ENCODE measurements around the gene TDRD7. TPM values are rescaled to one million over a fixed set of nuclear protein-coding genes. Genes with fewer than 3 reads are reported as not detected.

The TDRD7 gene
- total and polyA plus RNA-seq, 2 of the 13 experiments (the other 11 are each of a cell fraction or from before 2014, with no cell fraction given), result 9.8 to 15.5 TPM

DNA sequence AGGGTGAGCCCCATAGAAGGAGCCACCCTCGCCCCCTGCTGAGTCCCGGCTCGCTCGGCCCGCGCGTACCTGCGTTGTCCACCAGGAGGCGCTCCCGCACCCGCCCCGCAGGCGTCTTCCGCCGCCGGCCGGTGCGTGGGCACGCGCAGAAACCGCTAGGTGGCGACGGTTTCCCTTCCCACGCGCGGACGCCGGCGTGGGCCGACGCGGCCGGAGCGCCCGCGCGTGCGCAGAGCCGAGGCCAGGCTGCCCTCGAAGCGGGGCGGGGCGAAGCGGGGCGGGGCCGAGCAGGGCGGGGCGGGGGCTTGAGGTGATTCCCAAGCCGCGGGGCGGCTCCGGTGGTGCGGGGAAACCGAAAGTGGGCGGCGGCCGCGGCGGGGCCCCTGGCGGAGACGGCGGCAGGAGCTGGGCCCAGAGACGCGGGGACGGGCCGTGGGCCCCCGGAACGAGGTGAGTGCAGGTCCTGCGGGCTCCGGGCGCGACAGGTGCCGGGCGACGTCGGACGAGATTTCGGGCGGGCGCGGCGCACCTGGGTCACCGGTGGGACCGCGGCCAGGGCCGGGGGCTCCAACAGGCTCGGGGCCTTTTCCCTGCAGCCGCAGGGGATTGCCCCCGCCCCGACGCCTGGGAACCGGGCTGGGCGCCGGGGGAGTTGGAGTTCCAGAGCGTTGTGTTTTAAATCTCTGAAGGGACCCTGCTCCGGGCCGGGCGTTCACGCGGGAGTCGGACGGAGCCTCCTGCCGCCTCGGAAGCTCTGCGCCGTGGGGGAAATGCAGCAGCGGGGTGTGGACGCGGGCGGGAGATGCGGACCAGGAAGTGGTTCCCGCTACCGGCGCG, at the start of gene TDRD7 (continued):
- TF ChIP-seq, protein P1, sequence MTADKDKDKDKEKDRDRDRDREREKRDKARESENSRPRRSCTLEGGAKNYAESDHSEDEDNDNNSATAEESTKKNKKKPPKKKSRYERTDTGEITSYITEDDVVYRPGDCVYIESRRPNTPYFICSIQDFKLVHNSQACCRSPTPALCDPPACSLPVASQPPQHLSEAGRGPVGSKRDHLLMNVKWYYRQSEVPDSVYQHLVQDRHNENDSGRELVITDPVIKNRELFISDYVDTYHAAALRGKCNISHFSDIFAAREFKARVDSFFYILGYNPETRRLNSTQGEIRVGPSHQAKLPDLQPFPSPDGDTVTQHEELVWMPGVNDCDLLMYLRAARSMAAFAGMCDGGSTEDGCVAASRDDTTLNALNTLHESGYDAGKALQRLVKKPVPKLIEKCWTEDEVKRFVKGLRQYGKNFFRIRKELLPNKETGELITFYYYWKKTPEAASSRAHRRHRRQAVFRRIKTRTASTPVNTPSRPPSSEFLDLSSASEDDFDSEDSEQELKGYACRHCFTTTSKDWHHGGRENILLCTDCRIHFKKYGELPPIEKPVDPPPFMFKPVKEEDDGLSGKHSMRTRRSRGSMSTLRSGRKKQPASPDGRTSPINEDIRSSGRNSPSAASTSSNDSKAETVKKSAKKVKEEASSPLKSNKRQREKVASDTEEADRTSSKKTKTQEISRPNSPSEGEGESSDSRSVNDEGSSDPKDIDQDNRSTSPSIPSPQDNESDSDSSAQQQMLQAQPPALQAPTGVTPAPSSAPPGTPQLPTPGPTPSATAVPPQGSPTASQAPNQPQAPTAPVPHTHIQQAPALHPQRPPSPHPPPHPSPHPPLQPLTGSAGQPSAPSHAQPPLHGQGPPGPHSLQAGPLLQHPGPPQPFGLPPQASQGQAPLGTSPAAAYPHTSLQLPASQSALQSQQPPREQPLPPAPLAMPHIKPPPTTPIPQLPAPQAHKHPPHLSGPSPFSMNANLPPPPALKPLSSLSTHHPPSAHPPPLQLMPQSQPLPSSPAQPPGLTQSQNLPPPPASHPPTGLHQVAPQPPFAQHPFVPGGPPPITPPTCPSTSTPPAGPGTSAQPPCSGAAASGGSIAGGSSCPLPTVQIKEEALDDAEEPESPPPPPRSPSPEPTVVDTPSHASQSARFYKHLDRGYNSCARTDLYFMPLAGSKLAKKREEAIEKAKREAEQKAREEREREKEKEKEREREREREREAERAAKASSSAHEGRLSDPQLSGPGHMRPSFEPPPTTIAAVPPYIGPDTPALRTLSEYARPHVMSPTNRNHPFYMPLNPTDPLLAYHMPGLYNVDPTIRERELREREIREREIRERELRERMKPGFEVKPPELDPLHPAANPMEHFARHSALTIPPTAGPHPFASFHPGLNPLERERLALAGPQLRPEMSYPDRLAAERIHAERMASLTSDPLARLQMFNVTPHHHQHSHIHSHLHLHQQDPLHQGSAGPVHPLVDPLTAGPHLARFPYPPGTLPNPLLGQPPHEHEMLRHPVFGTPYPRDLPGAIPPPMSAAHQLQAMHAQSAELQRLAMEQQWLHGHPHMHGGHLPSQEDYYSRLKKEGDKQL (CRISPR knock-in tag; IDR thresholded peaks at IDR 0.05; ENCODE audit: low read depth), result no peak
- TF ChIP-seq SRSF4 (IDR thresholded peaks at IDR 0.05; ENCODE audit: low read depth, low read length, poor library complexity, severe bottlenecking), result no peak
- TF ChIP-seq, protein P2, sequence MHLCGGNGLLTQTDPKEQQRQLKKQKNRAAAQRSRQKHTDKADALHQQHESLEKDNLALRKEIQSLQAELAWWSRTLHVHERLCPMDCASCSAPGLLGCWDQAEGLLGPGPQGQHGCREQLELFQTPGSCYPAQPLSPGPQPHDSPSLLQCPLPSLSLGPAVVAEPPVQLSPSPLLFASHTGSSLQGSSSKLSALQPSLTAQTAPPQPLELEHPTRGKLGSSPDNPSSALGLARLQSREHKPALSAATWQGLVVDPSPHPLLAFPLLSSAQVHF (CRISPR knock-in tag; IDR thresholded peaks at IDR 0.05), result no peak
- no peak for TF ChIP-seq HES4 (CRISPR knock-in tag; IDR thresholded peaks at IDR 0.05; ENCODE audit: borderline replicate concordance)
- TF ChIP-seq DPF2 (CRISPR knock-in tag; IDR thresholded peaks at IDR 0.05; ENCODE audit: borderline replicate concordance, low read depth), result no peak
- TF ChIP-seq SMC3 (IDR thresholded peaks at IDR 0.05; ENCODE audit: low read length), result peak; percentile 45; the same call in 1 of the 2 replicates
- TF ChIP-seq POGZ (CRISPR knock-in tag; IDR thresholded peaks at IDR 0.05), result peak; percentile 93
- TF ChIP-seq ZFP62 (CRISPR knock-in tag; IDR thresholded peaks at IDR 0.05), result no peak
- TF ChIP-seq ZNF766 (CRISPR knock-in tag; IDR thresholded peaks at IDR 0.05; ENCODE audit: borderline replicate concordance), result no peak
- peak; percentile 91 for TF ChIP-seq XRCC5 (optimal IDR thresholded peaks at IDR 0.05; ENCODE audit: low read length)
- TF ChIP-seq KLF9 (CRISPR knock-in tag; IDR thresholded peaks at IDR 0.05; ENCODE audit: low read depth), result no peak
- no peak; the same call in 1 of the 2 replicates for TF ChIP-seq NFYB (CRISPR knock-in tag; IDR thresholded peaks at IDR 0.05)
- TF ChIP-seq SIN3B (IDR thresholded peaks at IDR 0.05; ENCODE audit: low read length), result no peak
- no peak for TF ChIP-seq EZH2 (conservative IDR thresholded peaks at IDR 0.05; ENCODE audit: low read depth, low read length)
- TF ChIP-seq ATF7 (IDR thresholded peaks at IDR 0.05), result no peak
- no peak for TF ChIP-seq ATF7 (CRISPR knock-in tag; IDR thresholded peaks at IDR 0.05)
- TF ChIP-seq DNMT3B (CRISPR knock-in tag; conservative IDR thresholded peaks at IDR 0.05), result no peak
- TF ChIP-seq, protein P3, sequence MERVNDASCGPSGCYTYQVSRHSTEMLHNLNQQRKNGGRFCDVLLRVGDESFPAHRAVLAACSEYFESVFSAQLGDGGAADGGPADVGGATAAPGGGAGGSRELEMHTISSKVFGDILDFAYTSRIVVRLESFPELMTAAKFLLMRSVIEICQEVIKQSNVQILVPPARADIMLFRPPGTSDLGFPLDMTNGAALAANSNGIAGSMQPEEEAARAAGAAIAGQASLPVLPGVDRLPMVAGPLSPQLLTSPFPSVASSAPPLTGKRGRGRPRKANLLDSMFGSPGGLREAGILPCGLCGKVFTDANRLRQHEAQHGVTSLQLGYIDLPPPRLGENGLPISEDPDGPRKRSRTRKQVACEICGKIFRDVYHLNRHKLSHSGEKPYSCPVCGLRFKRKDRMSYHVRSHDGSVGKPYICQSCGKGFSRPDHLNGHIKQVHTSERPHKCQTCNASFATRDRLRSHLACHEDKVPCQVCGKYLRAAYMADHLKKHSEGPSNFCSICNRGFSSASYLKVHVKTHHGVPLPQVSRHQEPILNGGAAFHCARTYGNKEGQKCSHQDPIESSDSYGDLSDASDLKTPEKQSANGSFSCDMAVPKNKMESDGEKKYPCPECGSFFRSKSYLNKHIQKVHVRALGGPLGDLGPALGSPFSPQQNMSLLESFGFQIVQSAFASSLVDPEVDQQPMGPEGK (CRISPR knock-in tag; IDR thresholded peaks at IDR 0.05), result no peak; the same call in 1 of the 2 replicates
- no peak for TF ChIP-seq GZF1 (CRISPR knock-in tag; IDR thresholded peaks at IDR 0.05)
- TF ChIP-seq HDAC1 (CRISPR knock-in tag; IDR thresholded peaks at IDR 0.05), result peak; percentile 100
- TF ChIP-seq HDAC6 (IDR thresholded peaks at IDR 0.05; ENCODE audit: low read depth, low read length), result no peak
- TF ChIP-seq FOXK1 (CRISPR knock-in tag; IDR thresholded peaks at IDR 0.05; ENCODE audit: borderline replicate concordance, low read depth), result peak; percentile 59; the same call in 1 of the 2 replicates
- TF ChIP-seq RAD21 (CRISPR knock-in tag; IDR thresholded peaks at IDR 0.05), result peak; percentile 95

All from HepG2 (cell line).